HepG2 (cell line): Measurements from ENCODE around the gene ADCK2. TPM values are rescaled to one million over a fixed set of nuclear protein-coding genes. Genes with fewer than 3 reads are reported as not detected.
A peak's percentile ranks its signal among the peaks of the same experiment; 100 is the strongest.
"Not testable (repeated sequence)": the region's sequence is repeated elsewhere in the genome, so short reads cannot be mapped to it uniquely, and the experiment has no call there.

Source experiments
- ATAC-seq: fragments of 200-7000 bp; cut with Tn5 transposase; 3 replicates; pipeline ENCODE4 v1.9.1; 2020; ENCODE audit warnings: mild to moderate bottlenecking, moderate library complexity
- BruUV-seq: library from RNA; stranded (reverse); fragments of 400-500 nt; replicated peaks from 2 replicates; lab custom pipeline; 2021; lab: Mats Ljungman, UMichigan
- CTCF ChIA-PET: fragments of 300-600 bp; formaldehyde crosslinking; extraction: SDS; loops from one replicate; lab custom pipeline; 2021; ENCODE audit warnings: low total read pairs, inconsistent platforms, low intra/inter-chr PET ratio; lab: Yijun Ruan, JAX
- POLR2A ChIA-PET: fragments of 350-600 bp; sonication (Branson Sonifier 250); formaldehyde crosslinking; loops from one replicate; lab custom pipeline; 2020; ENCODE audit warnings: antibody characterized with exemption, inconsistent platforms; lab: Yijun Ruan, JAX
- DNase-seq: peaks from one replicate; pipeline ENCODE4 v3.0.0-alpha.2; 2015; ENCODE audit warnings: low spot score
- FAIRE-seq: peaks from 3 replicates; lab custom pipeline; 2011; peaks lifted over from hg19 to GRCh38; lab: Jason Lieb, UNC
- H2AFZ ChIP-seq: one replicate; pipeline ENCODE4 v1.6.1; 2011; ENCODE audit warnings: low read length, inconsistent platforms
- H3K27ac ChIP-seq: fragments of 300-600 bp; 3 replicates; pipeline ENCODE4 v1.8.0; 2011; ENCODE audit warnings: mixed run types, mild to moderate bottlenecking, mixed read lengths, low read length, inconsistent platforms; ENCODE audit not compliant: insufficient read depth; ENCODE audit errors: extremely low read length
- H3K27me3 ChIP-seq, 2 experiments: fragments of 200-600 bp in 1 of 2; 2 replicates in 1 of 2; 3 replicates in 1 of 2; pipeline versions ENCODE4 v1.6.0 to v1.8.0; 2011; ENCODE audit warnings: low read length in 2 of 2, mild to moderate bottlenecking in 2 of 2, moderate library complexity in 2 of 2, inconsistent platforms in 1 of 2; ENCODE audit not compliant: insufficient read depth in 2 of 2, control insufficient read depth in 1 of 2
- H3K36me3 ChIP-seq, 2 experiments: fragments of 200-600 bp in 1 of 2; replicated peaks in 1 of 2; 2 replicates in 1 of 2; 3 replicates in 1 of 2; pipeline versions ENCODE4 v1.5.1 to v1.8.0; 2011; ENCODE audit warnings: low read length in 2 of 2, inconsistent platforms in 1 of 2; ENCODE audit not compliant: insufficient read depth in 2 of 2, control insufficient read depth in 1 of 2
- H3K4me1 ChIP-seq: 2 replicates; pipeline ENCODE4 v1.5.1; 2012; ENCODE audit warnings: low read length, inconsistent platforms; ENCODE audit not compliant: insufficient read depth
- H3K4me2 ChIP-seq: 2 replicates; pipeline ENCODE4 v1.6.0; 2011; ENCODE audit warnings: low read depth, low read length, inconsistent platforms
- H3K4me3 ChIP-seq, 3 experiments: fragments of 200-600 bp in 1 of 3; sonication (generic), shearing (Covaris generic) in 1 of 3; replicated peaks in 1 of 3; 2 replicates each; pipeline ENCODE4 v1.5.1; 2011 to 2016; ENCODE audit warnings: low read length in 3 of 3, inconsistent platforms in 2 of 3, low read depth in 2 of 3, mild to moderate bottlenecking in 2 of 3, control low read depth in 1 of 3, mixed read lengths in 1 of 3; ENCODE audit not compliant: insufficient read depth in 1 of 3
- H3K79me2 ChIP-seq: one replicate; pipeline ENCODE4 v1.6.1; 2011; ENCODE audit warnings: low read length, inconsistent platforms; ENCODE audit not compliant: insufficient read depth
- H3K9ac ChIP-seq: 2 replicates; pipeline ENCODE4 v1.6.0; 2011; ENCODE audit warnings: mild to moderate bottlenecking, low read depth, low read length, inconsistent platforms; ENCODE audit not compliant: insufficient read depth
- H3K9me3 ChIP-seq: 2 replicates; pipeline ENCODE4 v1.5.1; 2012; ENCODE audit warnings: mild to moderate bottlenecking, low read length
- H4K20me1 ChIP-seq: 2 replicates; pipeline ENCODE4 v1.6.0; 2011; ENCODE audit warnings: inconsistent platforms, mild to moderate bottlenecking, low read length, moderate library complexity; ENCODE audit not compliant: insufficient read depth
- HNF4A ChIP-seq: sonication (generic); formaldehyde crosslinking; IDR thresholded peaks from 2 replicates; pipeline ENCODE4 v1.4.0; 2020; ENCODE audit warnings: missing genetic modification reagents
- HNF4G ChIP-seq, 2 experiments: sonication (generic) in 1 of 2; formaldehyde crosslinking in 1 of 2; IDR thresholded peaks; 2 replicates each; pipeline versions ENCODE4 v1.4.0 to v1.6.1; 2011 to 2020; ENCODE audit warnings: borderline replicate concordance in 2 of 2, low read depth in 2 of 2, mild to moderate bottlenecking in 2 of 2, low read length in 1 of 2, missing genetic modification reagents in 1 of 2, moderate library complexity in 1 of 2
- NR2C2 ChIP-seq: sonication (generic); formaldehyde crosslinking; IDR thresholded peaks from 2 replicates; pipeline ENCODE4 v1.4.0; 2020; ENCODE audit warnings: missing genetic modification reagents, mild to moderate bottlenecking, moderate library complexity, borderline replicate concordance
- NR2F1 ChIP-seq, 2 experiments: fragments of 450-650 bp in 1 of 2; formaldehyde crosslinking in 1 of 2; IDR thresholded peaks; 2 replicates each; pipeline versions ENCODE4 v1.5.0 to v1.6.1; 2016 to 2020; ENCODE audit warnings: mild to moderate bottlenecking in 1 of 2, missing compliant biosample characterization in 1 of 2, missing genetic modification reagents in 1 of 2, moderate library complexity in 1 of 2
- RBM22 ChIP-seq: fragments of 200-400 bp; formaldehyde crosslinking; optimal IDR thresholded peaks from 2 replicates; pipeline ENCODE3; 2017; ENCODE audit warnings: mild to moderate bottlenecking, low read length, moderate library complexity
- TEAD3 ChIP-seq: optimal IDR thresholded peaks from 2 replicates; pipeline ENCODE3; 2016; ENCODE audit warnings: borderline replicate concordance
- ZBTB33 ChIP-seq: sonication (generic); formaldehyde crosslinking; IDR thresholded peaks from 2 replicates; pipeline ENCODE4 v1.4.0; 2020; ENCODE audit warnings: missing genetic modification reagents
- ZNF350 ChIP-seq: sonication (generic); formaldehyde crosslinking; IDR thresholded peaks from 2 replicates; pipeline ENCODE4 v1.4.0; 2020; ENCODE audit warnings: mild to moderate bottlenecking, low read depth, missing genetic modification reagents, borderline replicate concordance
- ZNF768 ChIP-seq: sonication (generic); formaldehyde crosslinking; IDR thresholded peaks from 2 replicates; pipeline ENCODE4 v1.4.0; 2020; ENCODE audit warnings: missing genetic modification reagents
- ZNF792 ChIP-seq: IDR thresholded peaks from 2 replicates; pipeline ENCODE4 v1.6.1; 2016
- WGBS: methylation state at CpG from one replicate; pipeline ENCODE4 v1.1.6; 2017; ENCODE audit warnings: low lambda C conversion rate; 5-methylcytosine and 5-hydroxymethylcytosine counted together
- in situ Hi-C: cut with HindIII; loops from 2 replicates; pipeline ENCODE4 v1.10.0; 2017; ENCODE audit warnings: low pct_unique_long_range_greater_than_20kb; ENCODE audit not compliant: extremely low pct_ligation_motif_present
- intact Hi-C: fragments of 100-400 bp; cut with micrococcal nuclease; formaldehyde crosslinking; loops from one replicate; pipeline ENCODE4 v1.10.0; 2022; ENCODE audit not compliant: unreplicated experiment
- polyA plus RNA-seq, 8 experiments: library from polyadenylated mRNA; depleted of rRNA in 3 of 8; stranded (reverse) in 7 of 8; unstranded in 1 of 8; fragments of >200 nt; fragmentation: Illumina TruSeq in 4 of 8; extraction: Trizol in 4 of 8; gene quantifications; 2 replicates each; pipeline versions ENCODE4 v1.2.1 to v1.2.3, GENCODE V29; 2011 to 2016; ENCODE audit warnings: low read depth in 4 of 8, missing spikeins in 1 of 8, mixed read lengths in 1 of 8; ENCODE audit not compliant: insufficient read depth in 1 of 8
- total RNA-seq, 5 experiments: library from RNA; depleted of rRNA; stranded (reverse); fragments of >200 nt; fragmentation: Illumina TruSeq; extraction: Trizol; gene quantifications; 2 replicates each; pipeline ENCODE4 v1.2.3, GENCODE V29; 2016; ENCODE audit warnings: low read depth in 1 of 5

Gene ADCK2
- total and polyA plus RNA-seq, 2 of the 13 experiments (the other 11 are each of a cell fraction or from before 2014, with no cell fraction given), result 8.6 to 18.8 TPM

GRCh38 chr7:140707132-140707531 is 34.4 kb downstream of the ADCK2 start:
- Histone ChIP-seq H3K9ac (no peak overlapping the region), H3K36me3 (peaks cover 3 to 27% of the 10 kb centered on the region in 2 experiments; a peak in 4 of 5 replicates), H3K27ac (no peak overlapping the region), H3K4me3 (no peak overlapping the region), H2AFZ (no peak overlapping the region), H3K4me1 (no peaks in the 10 kb centered on the region), H3K79me2 (peaks cover 2% of the 10 kb centered on the region), H3K9me3 (no peaks in the 10 kb centered on the region), H4K20me1 (no peaks in the 10 kb centered on the region), H3K4me2 (no peak overlapping the region), H3K27me3 (no peaks in the 10 kb centered on the region)
- in situ Hi-C loops, result no loop called here
- POLR2A ChIA-PET, result no interaction called here
- DNase-seq (no peak), FAIRE-seq (no peak), ATAC-seq (peak; percentile 42; the same call in 1 of the 3 replicates)
- CTCF ChIA-PET, result no interaction called here
- BruUV-seq, result no TSS peak
- WGBS, result 83% methylated on average over 5 of the region's 5 CpGs
- TF ChIP-seq TEAD3 (CRISPR knock-in tag) (no peak), ZNF350 (CRISPR knock-in tag) (no peak), HNF4A (peak; percentile 46), NR2F1 (CRISPR knock-in tag; IDR thresholded peaks at IDR 0.05) (0 out of 4 replicates have a peak, but pooled peaks of 1 of the 2 experiments have one; percentile 16), ZNF792 (CRISPR knock-in tag) (no peak), HNF4G (IDR thresholded peaks at IDR 0.05; ENCODE audit: borderline replicate concordance, low read depth, low read length) (peak; percentile 51; the same call in 1 of the 2 replicates), HNF4G (CRISPR knock-in tag; IDR thresholded peaks at IDR 0.05; ENCODE audit: borderline replicate concordance, low read depth) (no peak), NR2C2 (CRISPR knock-in tag) (peak; percentile 46; the same call in 1 of the 2 replicates), ZNF768 (CRISPR knock-in tag) (peak; percentile 12; the same call in 1 of the 2 replicates), RBM22 (peak; percentile 42), ZBTB33 (CRISPR knock-in tag) (0 out of 2 replicates have a peak, but pooled peaks have one; percentile 20)
- intact Hi-C loops, result no loop called here

GRCh38 chr7:140708764-140709163 is 36.0 kb downstream of the ADCK2 start:
- POLR2A ChIA-PET, result not testable (repeated sequence)

GRCh38 chr7:140712392-140712791 is 39.6 kb downstream of the ADCK2 start:
- not testable (repeated sequence) for FAIRE-seq

More at GRCh38 chr7:140708764-140709163, 36.0 kb downstream of the ADCK2 start:
- FAIRE-seq, H3K9ac ChIP-seq, H3K4me2 ChIP-seq, H4K20me1 ChIP-seq, H3K27ac ChIP-seq, CTCF ChIA-PET, H3K4me1 ChIP-seq, BruUV-seq, H3K4me3 ChIP-seq, intact Hi-C loops, H3K27me3 ChIP-seq, in situ Hi-C loops, DNase-seq, ATAC-seq, H3K79me2 ChIP-seq, H3K9me3 ChIP-seq, H2AFZ ChIP-seq: not testable (repeated sequence)
- peaks cover 3 to 17% of the 10 kb centered on the region in 2 experiments; a peak in 3 of 5 replicates for H3K36me3 ChIP-seq
- 99% methylated on average over 4 of the region's 4 CpGs for WGBS

More at GRCh38 chr7:140712392-140712791, 39.6 kb downstream of the ADCK2 start:
- H3K4me3 ChIP-seq, H3K36me3 ChIP-seq, H3K4me1 ChIP-seq, H3K79me2 ChIP-seq, H3K9ac ChIP-seq, ATAC-seq, H4K20me1 ChIP-seq, H3K4me2 ChIP-seq, H3K9me3 ChIP-seq, in situ Hi-C loops, DNase-seq, POLR2A ChIA-PET, H3K27me3 ChIP-seq, CTCF ChIA-PET, intact Hi-C loops, H2AFZ ChIP-seq, H3K27ac ChIP-seq, BruUV-seq: not testable (repeated sequence)
